HG02870 (cell line): ENCODE results near the gene SVOPL.
"Not testable (repeated sequence)": the region's sequence is repeated elsewhere in the genome, so short reads cannot be mapped to it uniquely, and the experiment has no call there.

Experiments
- ATAC-seq: cut with Tn5 transposase; IDR thresholded peaks from one replicate; pipeline ENCODE4 v1.9.1; 2021; ENCODE audit warnings: mild to moderate bottlenecking, moderate library complexity; ENCODE audit not compliant: unreplicated experiment

Gene SVOPL, protein sequence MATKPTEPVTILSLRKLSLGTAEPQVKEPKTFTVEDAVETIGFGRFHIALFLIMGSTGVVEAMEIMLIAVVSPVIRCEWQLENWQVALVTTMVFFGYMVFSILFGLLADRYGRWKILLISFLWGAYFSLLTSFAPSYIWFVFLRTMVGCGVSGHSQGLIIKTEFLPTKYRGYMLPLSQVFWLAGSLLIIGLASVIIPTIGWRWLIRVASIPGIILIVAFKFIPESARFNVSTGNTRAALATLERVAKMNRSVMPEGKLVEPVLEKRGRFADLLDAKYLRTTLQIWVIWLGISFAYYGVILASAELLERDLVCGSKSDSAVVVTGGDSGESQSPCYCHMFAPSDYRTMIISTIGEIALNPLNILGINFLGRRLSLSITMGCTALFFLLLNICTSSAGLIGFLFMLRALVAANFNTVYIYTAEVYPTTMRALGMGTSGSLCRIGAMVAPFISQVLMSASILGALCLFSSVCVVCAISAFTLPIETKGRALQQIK

DNA sequence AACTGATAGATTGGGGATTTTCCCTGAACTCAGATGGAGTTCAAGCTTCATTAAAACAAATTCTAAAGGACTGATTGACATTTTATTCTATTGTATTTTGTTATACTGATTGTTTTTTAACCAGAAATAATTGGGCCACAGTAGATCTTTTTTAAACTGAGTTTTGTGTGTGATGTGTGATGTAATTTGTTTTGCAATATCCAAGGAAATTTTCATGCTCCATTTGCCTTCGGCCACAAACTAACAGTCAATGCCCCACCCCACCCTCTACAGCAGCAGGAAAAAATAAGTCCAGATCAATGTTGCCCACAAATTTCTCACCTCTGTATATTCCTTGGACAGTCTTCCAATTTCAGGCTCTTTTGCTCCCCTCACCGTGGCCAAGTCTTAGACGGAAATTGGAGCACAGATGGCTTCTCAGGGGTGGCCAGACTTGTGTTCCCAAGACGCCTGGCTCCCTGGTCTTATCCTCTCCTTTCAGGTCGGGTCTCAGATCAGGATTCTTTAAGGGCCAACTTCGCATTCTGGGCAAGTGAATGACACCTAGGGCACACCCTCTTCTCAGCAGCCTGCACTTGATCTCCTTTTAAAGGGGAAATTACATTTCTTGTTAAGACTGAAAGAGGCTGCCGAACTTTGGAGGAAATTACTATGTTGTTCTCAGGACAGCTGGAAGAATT, at the start of gene SVOPL:
SVOPL (minus strand) TSS at position 506 of the 680 bp plus-strand sequence. CDS start 22,317 bp downstream, outside the sequence.
- no peak for ATAC-seq

DNA sequence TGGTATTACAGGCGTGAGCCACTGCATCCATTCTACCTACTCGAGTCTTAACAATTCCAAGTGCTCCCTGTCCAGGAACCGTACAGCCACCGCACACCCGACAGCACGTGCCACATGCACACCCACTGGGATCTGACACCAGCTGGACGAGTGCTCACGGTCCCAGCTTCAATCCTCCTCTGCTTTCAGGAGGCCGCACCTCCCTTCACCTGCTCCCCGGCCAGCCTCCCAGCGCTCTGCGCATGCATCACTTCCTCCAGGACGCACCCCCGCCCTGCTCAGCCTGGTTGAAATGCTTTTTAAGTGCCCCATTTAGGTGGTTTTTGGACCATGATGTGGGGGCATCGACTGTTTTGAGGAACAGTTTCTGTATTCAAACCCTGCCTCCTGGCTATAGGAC, 49.3 kb upstream of the SVOPL start:
- ATAC-seq, result no peak

DNA sequence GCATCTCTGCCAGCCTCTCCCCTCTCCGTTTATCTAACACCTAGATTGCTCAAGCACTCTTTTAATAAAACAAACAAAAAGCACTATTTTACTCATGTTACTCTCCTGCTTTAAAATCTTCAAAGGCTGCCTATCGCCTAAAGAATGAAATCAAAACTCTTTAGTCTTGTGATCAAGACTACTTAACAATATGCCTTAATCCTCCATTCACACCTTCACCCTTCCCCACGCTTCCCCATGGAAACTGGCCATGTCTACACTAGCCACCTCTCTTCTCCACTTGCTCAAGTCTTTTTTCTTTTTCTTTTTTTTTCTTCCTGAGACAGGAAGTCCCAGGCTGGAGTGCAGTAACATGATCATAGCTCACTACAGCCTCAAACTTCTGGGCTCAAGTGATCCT, 48.8 kb upstream of the SVOPL start:
- no peak for ATAC-seq

- no peak for ATAC-seq
These were observed 47.5 kb upstream of the SVOPL start for GRCh38 chr7:138748666-138749065.

DNA sequence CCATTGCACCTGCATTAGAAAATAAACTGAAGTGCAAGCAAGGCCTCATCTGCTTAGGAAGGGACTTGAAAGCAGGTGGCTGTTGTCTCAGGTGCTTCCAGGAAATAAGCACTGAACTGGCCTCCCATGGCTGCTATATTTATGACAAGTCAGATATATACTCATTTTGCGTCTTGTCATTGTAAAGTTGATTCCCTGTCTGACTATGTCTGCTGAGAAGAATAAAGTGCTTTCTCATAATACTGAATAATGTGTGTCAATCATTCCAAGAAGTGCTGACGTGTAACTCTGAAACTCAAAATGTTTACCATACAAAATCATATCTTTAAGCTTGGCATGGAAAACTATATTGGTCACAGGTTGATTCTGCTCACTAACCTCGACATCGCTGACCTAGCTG, 44.9 kb upstream of the SVOPL start:
- no peak for ATAC-seq

DNA sequence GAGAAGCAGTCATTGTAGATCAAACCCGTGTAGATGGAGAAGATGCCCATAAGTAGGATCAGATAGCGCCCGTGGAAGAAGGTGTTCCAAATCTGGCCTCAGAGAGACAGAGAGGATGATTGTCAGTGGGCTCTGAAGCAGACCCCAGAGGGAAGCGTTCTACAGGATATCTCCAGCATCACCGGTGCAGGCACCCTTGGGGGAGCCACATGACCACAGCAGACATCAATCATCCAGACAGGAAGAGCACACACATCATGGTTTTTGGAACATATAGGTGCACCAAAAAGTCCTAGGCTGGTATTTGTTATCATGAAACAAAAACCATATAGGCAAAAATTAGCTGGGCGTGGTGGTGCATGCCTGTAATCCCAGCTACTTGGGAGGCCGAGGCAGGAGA, 44.0 kb upstream of the SVOPL start:
- ATAC-seq, result no peak

DNA sequence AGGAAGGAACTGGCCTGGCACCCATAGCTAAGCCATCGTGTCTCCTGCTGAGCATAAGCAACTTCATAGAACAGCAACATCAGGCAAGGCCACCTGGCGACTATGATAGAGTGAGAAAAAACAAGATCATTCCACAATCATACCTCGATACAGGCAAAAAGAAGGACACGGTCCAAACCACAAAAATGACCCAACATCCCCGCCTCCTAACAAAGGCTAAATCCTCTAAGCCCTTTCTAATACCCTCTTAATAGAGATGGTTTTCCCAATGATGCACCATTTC, 40.2 kb upstream of the SVOPL start:
- ATAC-seq, result no peak

DNA sequence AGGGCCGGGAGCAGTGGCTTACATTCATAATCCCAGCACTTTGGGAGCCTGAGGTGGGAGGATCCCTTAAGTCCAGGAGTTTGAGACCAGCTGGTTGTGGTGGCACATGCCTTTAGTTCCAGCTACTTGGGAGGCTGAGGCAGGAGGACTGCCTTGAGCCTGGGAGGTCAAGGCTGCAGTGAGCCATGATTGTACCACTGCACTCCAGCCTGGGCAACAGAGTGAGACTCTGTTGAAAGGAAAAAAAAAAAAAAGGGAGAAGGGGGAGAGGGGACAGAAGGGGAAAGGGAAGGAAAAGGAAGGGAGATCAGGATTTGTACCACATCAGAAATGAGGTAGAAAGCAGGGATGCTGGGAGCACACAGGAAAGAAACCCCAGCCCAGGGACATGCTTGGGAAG, 38.7 kb upstream of the SVOPL start:
- no peak for ATAC-seq

DNA sequence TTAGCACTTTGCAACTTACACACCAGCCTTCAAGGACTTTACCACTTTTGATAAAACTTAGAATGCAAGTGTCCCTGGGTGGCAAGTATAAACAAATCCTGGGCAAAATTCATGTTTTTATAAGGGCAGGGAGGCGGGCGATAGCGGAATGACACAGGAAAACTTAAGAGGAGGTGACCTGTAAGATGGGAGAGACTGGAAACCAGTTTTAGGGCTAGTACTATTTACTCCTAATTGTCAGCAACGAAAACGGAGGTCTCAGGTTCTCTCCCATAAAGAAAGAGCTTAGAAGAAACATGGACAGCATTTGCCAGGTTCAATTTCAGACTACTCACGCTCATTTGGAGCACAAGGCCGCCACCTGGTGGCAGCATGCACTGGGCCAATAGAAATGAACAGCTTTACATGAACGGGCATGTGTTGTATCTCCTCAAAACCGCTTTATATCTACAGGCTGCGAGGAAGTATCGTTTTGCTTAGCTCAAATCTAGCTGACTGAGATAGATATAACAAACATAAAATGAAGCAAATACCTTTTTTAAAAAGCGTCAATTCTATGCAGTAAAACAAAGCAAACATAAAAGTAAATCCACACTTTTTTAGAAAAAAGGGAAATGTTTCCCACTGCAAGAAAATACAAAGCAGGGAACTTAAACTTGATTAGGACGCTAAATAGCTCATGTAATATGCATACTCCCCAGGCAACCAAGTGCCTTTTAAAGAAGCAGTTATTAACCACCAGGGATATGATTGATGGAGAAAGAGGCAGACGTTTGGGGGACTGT, 37.6 kb upstream of the SVOPL start:
- peak; percentile 87 for ATAC-seq

GRCh38 chr7:138738114-138738513, 37.0 kb upstream of the SVOPL start:
- no peak for ATAC-seq

GRCh38 chr7:138735399-138735798, 34.2 kb upstream of the SVOPL start:
- no peak for ATAC-seq

GRCh38 chr7:138731733-138732132, 30.6 kb upstream of the SVOPL start:
- not testable (repeated sequence) for ATAC-seq

DNA sequence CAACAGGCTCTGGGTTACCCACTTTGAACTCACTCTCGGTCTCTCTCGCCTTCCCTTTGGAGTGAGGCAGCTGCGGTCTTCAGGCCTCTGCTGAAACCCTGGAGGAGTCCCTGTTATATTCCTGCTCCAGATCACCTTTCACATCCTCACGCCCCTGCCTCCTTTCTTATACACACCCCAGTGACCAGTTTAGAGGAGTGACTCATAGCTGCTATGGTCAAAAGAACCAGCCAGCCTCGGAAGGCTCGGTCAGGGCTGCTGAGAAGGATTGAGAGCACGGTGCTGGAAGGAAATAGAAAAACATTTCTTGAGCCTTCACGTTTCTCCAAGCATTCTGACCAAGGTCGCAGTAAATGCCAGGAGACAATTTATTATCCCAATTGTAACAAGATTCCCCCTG, 28.3 kb upstream of the SVOPL start:
- no peak for ATAC-seq

GRCh38 chr7:138727336-138728099, 26.4 kb upstream of the SVOPL start:
- ATAC-seq, result no peak

GRCh38 chr7:138726288-138726687, 25.1 kb upstream of the SVOPL start:
- no peak for ATAC-seq

DNA sequence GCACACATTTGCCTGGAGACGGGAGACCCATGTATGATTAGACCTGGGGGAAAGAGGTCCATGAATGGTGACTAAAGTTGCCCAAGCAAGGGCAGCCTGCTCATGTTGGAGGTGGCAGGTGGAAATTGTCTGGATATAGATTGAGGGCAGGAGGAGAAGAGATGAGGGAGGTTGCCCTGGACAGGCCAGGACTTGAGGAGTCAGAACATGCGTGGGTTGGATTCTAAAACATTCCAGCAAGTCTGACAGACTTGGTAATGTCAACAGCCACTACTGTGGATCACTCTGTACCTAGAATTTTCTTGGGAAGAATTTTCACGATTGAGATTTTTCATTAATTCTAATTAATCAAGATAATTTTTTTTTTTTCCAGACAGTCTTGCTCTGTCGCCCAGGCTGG, 19.1 kb upstream of the SVOPL start:
- ATAC-seq, result no peak

DNA sequence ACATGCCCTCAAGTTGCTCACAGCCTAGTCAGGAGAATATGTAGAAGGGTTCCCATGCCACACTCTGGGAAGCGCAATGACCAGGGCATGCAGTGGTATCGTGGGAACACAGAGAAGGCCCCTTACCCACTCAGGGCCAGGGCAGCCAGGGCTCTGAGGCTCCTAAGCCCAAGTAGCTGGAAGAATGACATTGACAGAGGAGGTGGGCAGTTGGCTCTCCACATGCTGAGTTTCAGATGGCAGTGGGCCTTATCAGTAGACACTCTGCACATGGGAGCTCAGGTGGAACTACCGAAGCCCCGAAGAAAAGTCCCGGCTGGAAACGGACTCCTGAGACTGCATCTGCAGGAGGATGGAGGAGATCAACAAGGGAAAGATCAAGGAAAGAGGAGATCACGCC, 15.7 kb upstream of the SVOPL start:
- no peak for ATAC-seq

DNA sequence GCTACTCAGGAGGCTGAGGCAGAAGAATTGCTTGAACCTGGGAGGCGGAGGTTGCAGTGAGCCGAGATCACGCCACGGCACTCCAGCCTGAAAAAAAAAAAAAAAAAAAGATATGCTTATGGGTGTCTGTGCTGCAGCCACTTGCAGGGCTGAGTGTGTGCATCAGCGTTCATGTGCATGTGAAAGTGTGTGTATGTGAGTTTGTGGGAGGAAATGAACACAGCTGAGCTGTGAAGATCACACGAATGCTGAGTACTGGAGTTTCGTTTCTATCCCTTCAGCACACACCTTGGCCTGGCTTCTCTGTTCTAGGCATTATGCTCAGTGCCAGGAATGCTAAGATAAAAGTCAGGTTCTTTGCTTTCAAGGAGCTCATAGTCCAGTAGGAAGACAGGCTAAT, 12.0 kb upstream of the SVOPL start:
- no peak for ATAC-seq

GRCh38 chr7:138712652-138713051, 11.5 kb upstream of the SVOPL start:
- ATAC-seq, result no peak

- ATAC-seq, result no peak
These were observed 9.6 kb upstream of the SVOPL start for GRCh38 chr7:138710536-138711385.
